ENCODE measurements around the gene IL23R. TPM values are rescaled to one million over a fixed set of nuclear protein-coding genes. Genes with fewer than 3 reads are reported as not detected.

The IL23R gene
- total and polyA plus RNA-seq, 2 donors (not counting 3 experiments of a cell fraction or from before 2014, with no cell fraction given) = not detected

GRCh38 chr1:67193704-67194103 is 27.4 kb downstream of the IL23R start:
- dilution Hi-C loops (cut with MboI; ENCODE audit: extremely low pct_ligation_motif_present, low sequenced_read_pairs) = no loop called here
- Histone ChIP-seq H3K36me3 (ENCODE audit: control insufficient read depth in 2 of 2, extremely low read depth in 1 of 2, insufficient read depth in 2 of 2, low read length in 2 of 2) (no peaks in the 10 kb centered on the region), H3K27me3 (ENCODE audit: control insufficient read depth in 2 of 2, insufficient read depth in 2 of 2, low read length in 2 of 2) (peaks cover 4 to 5% of the 10 kb centered on the region in 2 experiments), H2AFZ (ENCODE audit: low read depth, low read length) (no peak overlapping the region), H4K20me1 (replicated peaks; ENCODE audit: control insufficient read depth, extremely low read depth, insufficient read depth, low read length) (no peaks in the 10 kb centered on the region), H3K4me1 (ENCODE audit: control insufficient read depth, extremely low read depth, insufficient read depth, low read length) (no peaks in the 10 kb centered on the region), H3K4me2 (ENCODE audit: insufficient read depth, low read length) (no peak overlapping the region), H3K79me2 (ENCODE audit: control insufficient read depth, insufficient read depth, low read length) (no peaks in the 10 kb centered on the region), H3K4me3 (replicated peaks in 1 of 3; ENCODE audit: insufficient read depth in 1 of 3, low read depth in 1 of 3, low read length in 3 of 3) (no peak overlapping the region), H3K9me1 (replicated peaks; ENCODE audit: control insufficient read depth, extremely low read depth, insufficient read depth, low read length) (no peaks in the 10 kb centered on the region), H3K9ac (replicated peaks; ENCODE audit: extremely low read depth, insufficient read depth, low read length) (no peak overlapping the region), H3K27ac (ENCODE audit: insufficient read depth, low read depth, low read length) (no peak overlapping the region), H3K9me3 (replicated peaks; ENCODE audit: control insufficient read depth, insufficient read depth, low read length) (no peaks in the 10 kb centered on the region)
- POLR2A ChIA-PET = no interaction called here
- no peak for DNase-seq (ENCODE audit: low read depth, low spot score)
- intact Hi-C loops (cut with micrococcal nuclease) = no loop called here
- BruUV-seq (replicated peaks) = no TSS peak
- TF ChIP-seq, protein P1, sequence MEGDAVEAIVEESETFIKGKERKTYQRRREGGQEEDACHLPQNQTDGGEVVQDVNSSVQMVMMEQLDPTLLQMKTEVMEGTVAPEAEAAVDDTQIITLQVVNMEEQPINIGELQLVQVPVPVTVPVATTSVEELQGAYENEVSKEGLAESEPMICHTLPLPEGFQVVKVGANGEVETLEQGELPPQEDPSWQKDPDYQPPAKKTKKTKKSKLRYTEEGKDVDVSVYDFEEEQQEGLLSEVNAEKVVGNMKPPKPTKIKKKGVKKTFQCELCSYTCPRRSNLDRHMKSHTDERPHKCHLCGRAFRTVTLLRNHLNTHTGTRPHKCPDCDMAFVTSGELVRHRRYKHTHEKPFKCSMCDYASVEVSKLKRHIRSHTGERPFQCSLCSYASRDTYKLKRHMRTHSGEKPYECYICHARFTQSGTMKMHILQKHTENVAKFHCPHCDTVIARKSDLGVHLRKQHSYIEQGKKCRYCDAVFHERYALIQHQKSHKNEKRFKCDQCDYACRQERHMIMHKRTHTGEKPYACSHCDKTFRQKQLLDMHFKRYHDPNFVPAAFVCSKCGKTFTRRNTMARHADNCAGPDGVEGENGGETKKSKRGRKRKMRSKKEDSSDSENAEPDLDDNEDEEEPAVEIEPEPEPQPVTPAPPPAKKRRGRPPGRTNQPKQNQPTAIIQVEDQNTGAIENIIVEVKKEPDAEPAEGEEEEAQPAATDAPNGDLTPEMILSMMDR (IDR thresholded peaks at IDR 0.05; ENCODE audit: extremely low read depth in 1 of 2, insufficient read depth in 1 of 2, low read depth in 1 of 2, low read length in 2 of 2) = no peak
- no peak for FAIRE-seq
- CTCF ChIA-PET = no interaction called here

GRCh38 chr1:67194209-67194863 is 28.1 kb downstream of the IL23R start:
- CTCF ChIA-PET = no interaction called here
- FAIRE-seq = no peak
- TF ChIP-seq POLR2A (IDR thresholded peaks at IDR 0.05; ENCODE audit: low read depth, low read length) (no peak), POLR2AphosphoS5 (IDR thresholded peaks at IDR 0.05; ENCODE audit: insufficient read depth, low read depth, low read length) (no peak), GATA2 (IDR thresholded peaks at IDR 0.05; ENCODE audit: insufficient read depth, insufficient read length, low read depth, low read length) (no peak), MYC (IDR thresholded peaks at IDR 0.05; ENCODE audit: low read depth, low read length) (no peak), JUN (IDR thresholded peaks at IDR 0.05; ENCODE audit: borderline replicate concordance, insufficient read depth, insufficient read length, low read depth) (no peak)
- TF ChIP-seq, protein P1 (IDR thresholded peaks at IDR 0.05; ENCODE audit: extremely low read depth in 1 of 2, insufficient read depth in 1 of 2, low read depth in 1 of 2, low read length in 2 of 2) = no peak

More at GRCh38 chr1:67194209-67194863, 28.1 kb downstream of the IL23R start:
- no TSS peak for BruUV-seq (replicated peaks)
- H3K27me3 ChIP-seq (ENCODE audit: control insufficient read depth in 2 of 2, insufficient read depth in 2 of 2, low read length in 2 of 2) = peaks cover 4 to 5% of the 10 kb centered on the region in 2 experiments
- H3K36me3 ChIP-seq (ENCODE audit: control insufficient read depth in 2 of 2, extremely low read depth in 1 of 2, insufficient read depth in 2 of 2, low read length in 2 of 2) = no peaks in the 10 kb centered on the region
- H3K9ac ChIP-seq (replicated peaks; ENCODE audit: extremely low read depth, insufficient read depth, low read length) = no peak overlapping the region
- no peaks in the 10 kb centered on the region for H4K20me1 ChIP-seq (replicated peaks; ENCODE audit: control insufficient read depth, extremely low read depth, insufficient read depth, low read length)
- H3K4me1 ChIP-seq (ENCODE audit: control insufficient read depth, extremely low read depth, insufficient read depth, low read length) = no peaks in the 10 kb centered on the region
- H3K4me2 ChIP-seq (ENCODE audit: insufficient read depth, low read length) = no peak overlapping the region
- no peak overlapping the region for H3K4me3 ChIP-seq (replicated peaks in 1 of 3; ENCODE audit: insufficient read depth in 1 of 3, low read depth in 1 of 3, low read length in 3 of 3)
- no peaks in the 10 kb centered on the region for H3K9me1 ChIP-seq (replicated peaks; ENCODE audit: control insufficient read depth, extremely low read depth, insufficient read depth, low read length)
- intact Hi-C loops (cut with micrococcal nuclease) (no loop called here), dilution Hi-C loops (cut with MboI; ENCODE audit: extremely low pct_ligation_motif_present, low sequenced_read_pairs) (no loop called here)
- no peak overlapping the region for H3K27ac ChIP-seq (ENCODE audit: insufficient read depth, low read depth, low read length)
- H2AFZ ChIP-seq (ENCODE audit: low read depth, low read length) = no peak overlapping the region
- no peak for DNase-seq (ENCODE audit: low read depth, low spot score)
- POLR2A ChIA-PET = no interaction called here
- H3K79me2 ChIP-seq (ENCODE audit: control insufficient read depth, insufficient read depth, low read length) = no peaks in the 10 kb centered on the region
- no peaks in the 10 kb centered on the region for H3K9me3 ChIP-seq (replicated peaks; ENCODE audit: control insufficient read depth, insufficient read depth, low read length)
